Inflammatory macrophage treated with lipopolysaccharide for 4 hours (primary cell): Measurements from ENCODE around the gene LGALS9.
"Not testable (repeated sequence)": the region's sequence is repeated elsewhere in the genome, so short reads cannot be mapped to it uniquely, and the experiment has no call there.

Experiments
- DNase-seq: peaks from one replicate; pipeline ENCODE4 v3.0.0-alpha.2; 2020

Gene LGALS9

DNA sequence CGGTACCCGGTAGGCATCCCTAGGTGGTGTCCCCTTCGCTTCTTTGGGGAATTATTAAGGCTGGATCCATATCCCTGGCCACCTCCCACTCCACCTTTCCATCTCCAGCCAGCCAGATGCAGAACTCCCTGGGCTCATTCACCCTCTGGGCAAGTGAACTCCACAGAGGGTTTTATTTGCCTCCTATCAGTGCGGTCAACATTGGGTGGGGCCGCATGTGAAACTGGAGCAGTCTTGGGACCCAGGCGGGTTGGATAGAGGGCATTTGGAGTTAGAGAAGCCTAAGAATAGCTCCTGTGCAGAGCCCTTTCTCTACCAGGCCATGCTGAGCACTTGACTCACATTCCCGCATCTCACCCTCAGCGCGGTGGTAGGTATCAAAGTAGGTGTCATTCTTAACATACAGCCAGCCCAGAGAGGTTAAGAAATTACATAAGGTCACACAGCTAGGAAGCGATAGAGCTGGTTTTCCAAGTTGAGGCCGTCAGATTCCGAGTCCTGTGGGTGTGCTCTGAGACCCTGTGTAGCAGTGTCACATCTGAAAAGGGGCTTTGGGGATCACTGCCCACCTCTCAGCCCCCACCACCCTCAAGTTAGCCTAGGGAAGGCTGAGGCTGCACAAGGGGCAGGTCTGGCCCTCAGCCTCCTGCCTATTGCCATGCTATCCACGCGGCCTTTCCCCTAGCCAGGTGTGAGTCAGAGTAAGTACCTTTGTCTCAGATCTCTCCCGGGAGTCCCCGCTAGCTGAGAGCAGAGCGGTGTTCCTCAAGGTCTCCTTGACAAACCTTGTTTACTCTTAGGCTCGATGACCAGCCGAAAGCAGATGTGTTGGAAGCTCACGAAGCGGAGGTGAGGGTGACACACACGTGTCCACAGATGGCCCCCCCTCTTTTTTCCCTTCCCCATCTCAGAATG, 26.9 kb upstream of the LGALS9 start:
- no peak for DNase-seq

DNA sequence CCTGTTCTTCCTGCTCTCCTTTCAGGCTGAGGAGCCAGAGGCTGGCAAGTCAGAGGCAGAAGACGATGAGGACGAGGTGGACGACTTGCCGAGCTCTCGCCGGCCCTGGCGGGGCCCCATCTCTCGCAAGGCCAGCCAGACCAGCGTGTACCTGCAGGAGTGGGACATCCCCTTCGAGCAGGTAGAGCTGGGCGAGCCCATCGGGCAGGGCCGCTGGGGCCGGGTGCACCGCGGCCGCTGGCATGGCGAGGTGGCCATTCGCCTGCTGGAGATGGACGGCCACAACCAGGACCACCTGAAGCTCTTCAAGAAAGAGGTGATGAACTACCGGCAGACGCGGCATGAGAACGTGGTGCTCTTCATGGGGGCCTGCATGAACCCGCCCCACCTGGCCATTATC, 25.6 kb upstream of the LGALS9 start:
- DNase-seq = no peak

DNA sequence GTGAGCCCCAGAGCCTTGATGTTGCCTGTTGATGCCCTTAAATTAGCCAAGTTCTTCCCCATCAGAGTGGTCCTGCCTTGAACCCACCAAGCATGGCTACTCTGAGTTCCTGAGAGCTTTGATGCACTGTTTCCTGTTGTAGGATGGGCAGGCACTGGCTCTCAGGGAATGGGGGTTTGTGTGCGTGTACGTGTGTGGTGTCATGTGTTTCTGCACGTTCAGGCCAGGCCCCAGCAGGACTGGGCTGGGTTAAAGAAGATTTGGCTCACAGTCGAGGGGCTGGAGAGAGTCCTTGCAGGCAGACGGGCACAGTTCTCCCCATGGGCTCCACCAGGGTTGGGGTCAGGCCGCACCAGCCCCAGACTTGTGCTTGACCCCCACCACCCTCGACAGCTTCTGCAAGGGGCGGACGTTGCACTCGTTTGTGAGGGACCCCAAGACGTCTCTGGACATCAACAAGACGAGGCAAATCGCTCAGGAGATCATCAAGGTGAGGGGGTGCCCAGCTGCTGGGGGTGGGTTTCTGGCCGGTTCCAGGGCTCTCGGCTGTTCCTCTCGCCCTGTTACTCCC, 23.4 kb upstream of the LGALS9 start:
- DNase-seq = no peak

DNA sequence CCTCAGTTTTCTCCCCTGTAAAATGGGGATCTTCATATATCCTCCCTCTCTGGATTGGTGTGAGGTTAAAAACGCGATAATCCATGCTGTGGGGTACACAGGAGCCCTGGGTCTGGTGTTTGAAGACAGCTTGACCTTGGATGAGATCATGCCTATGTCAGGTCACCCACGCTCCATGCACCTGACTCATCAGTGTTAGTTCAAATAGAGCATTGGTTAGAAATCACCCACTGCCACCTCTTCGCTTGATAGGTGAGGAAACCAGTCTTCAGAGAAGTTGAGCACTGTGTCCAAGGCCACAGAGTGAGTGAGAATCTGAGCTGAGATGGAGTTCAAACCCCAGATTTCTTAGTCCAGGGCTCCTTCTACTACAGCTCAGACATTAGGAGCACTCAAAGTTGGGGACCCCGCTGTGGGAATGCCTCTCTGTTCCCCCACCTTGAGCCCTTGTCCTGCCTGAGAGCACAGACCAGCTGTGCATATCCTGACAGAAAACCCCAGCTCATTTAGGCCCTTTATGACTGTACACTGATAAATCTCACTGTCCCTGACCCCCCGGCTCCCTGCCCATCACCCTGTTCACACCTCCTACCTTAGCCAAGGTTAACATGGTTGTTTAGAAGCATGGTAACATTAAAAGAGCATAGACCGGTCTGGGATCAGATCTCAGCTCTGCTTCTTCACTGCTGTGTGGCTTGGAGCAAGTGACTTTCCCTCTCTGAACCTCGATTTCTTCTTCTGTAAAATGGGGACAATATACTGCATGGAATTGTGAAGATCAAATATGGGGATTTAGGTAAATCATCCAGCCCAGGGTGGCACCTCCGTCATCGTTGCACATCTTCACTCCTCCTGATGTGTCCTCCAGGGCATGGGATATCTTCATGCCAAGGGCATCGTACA, 22.4 kb upstream of the LGALS9 start:
- no peak for DNase-seq

DNA sequence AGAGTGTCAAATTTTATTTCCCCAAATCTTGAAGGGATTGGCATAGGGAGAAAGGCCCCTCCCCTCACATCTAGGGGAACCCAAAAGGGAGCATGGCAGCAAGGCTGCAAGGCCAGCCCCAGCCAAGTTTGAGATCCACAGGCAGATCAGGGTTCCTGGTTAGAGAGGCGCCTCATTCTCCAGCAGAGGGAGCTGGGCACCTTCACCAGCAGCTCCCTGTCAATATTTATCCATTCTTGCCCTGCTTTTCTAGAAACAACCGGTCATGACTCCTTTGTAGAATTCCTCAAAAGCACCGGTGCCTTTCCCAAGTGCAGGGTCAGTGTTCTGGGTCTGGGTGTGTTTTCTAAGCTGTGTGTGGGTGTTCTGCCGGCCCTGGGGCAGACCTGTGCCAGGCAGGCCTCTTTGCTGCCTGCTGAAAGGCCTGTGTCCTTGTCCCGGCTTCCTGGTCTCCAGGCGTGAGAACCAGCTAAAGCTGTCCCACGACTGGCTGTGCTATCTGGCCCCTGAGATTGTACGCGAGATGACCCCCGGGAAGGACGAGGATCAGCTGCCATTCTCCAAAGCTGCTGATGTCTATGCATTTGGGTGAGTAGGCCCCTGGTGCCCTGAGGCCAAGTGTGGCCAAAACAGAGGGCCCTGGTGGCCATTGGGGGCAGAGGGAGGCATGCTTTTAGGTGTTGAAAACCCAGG, 21.2 kb upstream of the LGALS9 start:
- DNase-seq = peak; percentile 54

DNA sequence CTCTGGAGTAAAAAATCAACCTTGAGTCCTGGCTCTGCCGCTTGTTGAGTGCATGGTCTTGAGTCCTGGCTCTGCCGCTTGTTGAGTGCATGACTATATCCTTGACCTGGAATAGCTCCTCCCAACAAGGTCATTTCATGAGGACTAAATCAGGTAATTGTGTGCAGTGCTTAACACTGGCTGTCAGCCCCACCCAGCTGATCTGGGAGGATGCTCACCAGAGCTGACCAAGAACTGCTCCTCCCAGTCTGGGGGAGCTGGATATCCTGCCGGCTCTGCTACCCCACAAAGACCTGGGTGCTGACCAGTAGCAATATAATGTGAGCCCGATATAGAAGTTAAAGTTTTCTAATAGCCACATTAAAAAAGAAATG, 20.7 kb upstream of the LGALS9 start:
- DNase-seq = no peak

DNA sequence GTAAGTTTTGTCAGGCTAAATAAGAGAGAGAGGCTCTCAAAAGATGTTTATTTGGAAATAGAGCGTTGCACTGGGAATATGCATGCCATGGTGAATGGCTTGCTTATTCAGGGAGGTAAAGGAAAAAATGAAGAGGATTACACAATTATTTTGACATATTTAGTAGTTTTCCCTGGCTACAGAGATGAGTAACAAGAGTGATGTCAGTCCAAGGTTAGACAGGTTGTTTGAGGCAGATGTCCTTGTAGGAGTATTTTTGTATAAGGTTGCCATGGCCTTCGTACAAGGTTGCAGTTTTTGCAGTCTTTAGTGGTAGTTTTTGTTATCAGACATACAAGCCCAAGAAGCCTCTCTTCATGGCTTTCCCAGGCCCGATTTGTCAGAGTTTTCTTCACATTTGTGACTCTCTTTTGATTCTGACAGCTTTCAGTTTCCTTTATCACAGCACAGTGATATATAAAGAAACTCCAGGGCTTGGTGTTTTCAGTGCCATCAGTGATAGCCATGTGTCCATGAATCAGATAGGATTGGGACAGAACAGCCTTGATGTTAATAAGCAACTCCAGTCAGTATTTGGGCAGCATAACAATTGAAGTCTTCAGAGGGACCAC, 18.7 kb upstream of the LGALS9 start:
- peak; percentile 53 for DNase-seq

DNA sequence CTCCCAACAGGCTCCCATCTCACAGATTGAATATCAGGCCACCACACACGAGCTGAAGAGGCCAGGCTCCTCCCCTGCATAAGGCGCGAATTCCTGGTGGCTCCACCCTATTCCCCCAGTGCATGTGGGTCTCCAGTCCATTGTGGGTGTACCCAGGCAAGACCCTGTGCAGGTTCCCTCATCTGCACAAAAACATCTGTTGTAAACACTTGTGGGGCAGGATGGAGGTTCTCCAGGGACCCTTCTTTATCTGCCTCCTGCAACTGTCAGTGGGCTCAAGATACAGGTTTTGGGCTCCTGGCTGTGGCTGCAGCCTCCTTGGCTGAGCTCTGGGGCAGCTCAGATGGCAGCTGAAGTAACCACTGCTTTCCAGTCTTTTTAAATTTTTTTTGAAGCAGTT, 17.6 kb upstream of the LGALS9 start:
- no peak for DNase-seq

DNA sequence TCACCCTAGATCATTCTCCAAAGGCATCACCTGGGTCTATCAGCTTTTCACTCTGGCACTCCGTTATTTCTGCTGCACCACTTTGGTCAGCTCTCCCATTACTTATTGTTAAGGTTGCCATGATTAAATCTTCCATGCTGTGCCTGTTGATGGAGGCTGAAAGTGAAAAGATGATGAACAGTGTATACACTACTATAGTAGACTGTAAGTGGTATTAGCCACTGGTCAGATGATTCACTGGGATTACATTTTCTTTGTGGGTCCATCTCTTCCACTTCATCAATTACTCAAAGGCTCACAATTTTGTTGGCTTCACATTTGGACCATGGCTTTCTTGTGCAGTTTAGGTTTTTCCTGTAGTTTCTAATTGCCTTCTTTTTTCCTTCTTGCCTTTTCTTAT, 15.9 kb upstream of the LGALS9 start:
- DNase-seq = no peak

DNA sequence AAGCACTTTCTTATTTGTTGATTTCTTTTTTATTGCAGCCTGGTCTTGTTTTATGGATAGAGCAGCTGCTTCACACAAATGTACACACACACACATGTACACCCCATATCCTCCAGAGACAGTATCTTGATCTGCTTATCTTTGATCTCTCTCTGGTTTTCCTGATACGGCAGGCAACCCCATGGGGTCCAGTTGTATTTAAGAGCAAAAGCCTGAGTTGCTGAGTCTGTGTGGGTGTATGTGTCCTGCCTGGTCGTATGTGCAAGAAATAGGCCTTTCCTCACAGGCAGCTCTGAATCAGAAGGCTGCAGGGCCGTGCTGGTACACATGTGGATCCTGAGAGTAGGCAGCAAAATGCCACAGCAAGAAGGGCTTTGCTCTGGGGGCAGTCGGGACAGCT, 14.6 kb upstream of the LGALS9 start:
- DNase-seq = no peak

DNA sequence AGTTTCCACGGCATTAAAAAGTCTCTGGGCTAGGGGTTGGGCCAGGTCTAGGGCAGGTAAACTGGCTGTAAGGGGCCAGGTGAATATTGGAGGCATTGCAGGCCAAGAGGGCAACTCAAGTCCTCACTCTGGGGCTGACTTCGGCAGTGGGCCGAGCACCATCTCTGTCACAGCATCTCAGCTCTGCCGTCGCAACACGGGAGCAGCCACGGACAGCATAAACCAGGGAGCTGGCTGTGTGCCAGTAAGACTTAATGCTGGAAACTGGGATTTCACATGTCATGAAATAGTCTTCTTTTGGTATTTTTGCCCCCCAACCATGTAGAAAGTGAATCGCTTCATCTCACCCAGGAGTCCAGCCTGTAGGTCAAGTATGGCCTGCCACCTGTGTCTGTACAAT, 12.6 kb upstream of the LGALS9 start:
- DNase-seq = no peak

DNA sequence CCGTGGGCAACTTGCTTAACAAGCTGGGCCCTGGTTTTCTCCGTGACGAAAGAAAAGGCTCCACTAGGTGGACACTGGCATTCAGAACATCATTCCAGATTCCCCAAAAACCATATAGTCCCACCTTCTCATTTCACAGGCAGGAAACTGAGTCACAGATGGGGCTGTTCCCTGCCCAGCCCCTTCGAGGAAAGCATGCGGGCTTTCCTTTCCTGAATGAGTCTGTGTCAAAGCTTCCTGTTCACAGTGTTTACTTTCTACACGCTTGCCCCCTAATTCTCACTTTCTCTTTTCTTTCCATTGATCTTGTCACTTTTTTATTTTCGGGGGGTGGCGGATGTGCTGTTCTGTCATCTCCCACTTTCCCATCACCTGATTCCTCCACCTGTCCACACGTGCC, 10.3 kb upstream of the LGALS9 start:
- no peak for DNase-seq

DNA sequence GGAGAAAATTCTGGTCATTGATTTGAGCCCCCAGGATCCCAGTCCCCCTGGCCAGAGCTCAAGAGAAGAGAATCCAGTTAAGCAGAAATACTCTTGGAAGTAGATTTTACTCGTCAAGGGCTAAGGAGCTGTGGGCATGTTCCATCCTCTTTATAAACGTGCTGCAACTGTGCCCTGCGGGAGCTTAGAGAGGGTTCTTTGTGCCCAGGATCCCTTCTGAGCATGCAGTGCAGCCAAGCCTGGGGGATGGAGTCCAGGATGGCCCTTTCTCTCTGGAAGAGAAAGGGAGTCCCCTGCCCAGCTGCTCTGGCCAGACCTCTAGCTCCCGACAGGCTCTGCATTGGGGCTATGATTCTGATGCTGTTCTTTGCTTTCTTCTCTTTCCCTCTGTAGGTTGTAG, 9.5 kb upstream of the LGALS9 start:
- no peak for DNase-seq

DNA sequence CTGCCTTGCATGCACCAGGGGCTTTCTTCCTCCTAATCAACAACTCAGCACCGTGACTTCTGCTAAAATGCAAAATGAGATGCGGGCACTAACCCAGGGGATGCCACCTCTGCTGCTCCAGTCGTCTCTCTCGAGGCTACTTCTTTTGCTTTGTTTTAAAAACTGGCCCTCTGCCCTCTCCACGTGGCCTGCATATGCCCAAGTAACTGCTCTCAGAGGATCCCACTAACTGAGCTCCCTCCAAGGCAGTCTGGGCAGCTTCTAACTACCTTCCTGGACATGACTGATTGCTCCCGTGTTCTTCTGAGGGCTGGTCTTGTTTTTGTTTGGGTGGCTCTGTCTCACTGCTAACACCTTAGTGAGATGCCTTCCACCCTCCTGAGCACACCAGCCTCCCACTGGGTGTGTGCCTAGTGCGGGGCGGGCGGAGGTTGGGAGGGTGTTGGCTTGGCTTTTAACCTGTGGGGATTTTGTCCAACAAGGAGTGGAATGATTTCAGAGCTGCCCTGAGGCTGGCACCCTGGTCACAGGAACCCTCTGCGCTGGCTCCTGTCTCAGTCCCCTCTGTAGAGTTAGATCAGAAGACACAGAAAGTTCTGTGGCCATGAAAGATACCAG, 8.9 kb upstream of the LGALS9 start:
- no peak for DNase-seq

DNA sequence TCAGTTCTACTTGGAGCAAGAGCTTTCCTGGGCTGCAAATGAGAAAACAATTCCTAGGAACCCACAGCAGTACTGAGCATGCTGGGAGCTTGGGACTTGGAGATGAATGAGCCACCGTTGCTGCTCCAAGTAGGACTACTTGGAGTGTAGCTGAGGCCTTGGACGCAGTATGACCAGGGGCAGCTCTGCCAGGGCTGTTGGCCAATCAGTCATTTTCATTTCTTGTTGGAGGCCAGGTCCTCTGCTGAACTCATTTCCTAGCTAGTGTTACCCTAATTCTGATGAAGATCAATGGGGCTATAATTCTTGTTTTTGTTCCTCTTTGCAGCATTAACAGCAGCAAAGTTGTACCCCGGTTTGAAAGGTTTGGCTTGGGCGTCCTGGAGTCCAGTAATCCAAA, 8.0 kb upstream of the LGALS9 start:
- DNase-seq = no peak

DNA sequence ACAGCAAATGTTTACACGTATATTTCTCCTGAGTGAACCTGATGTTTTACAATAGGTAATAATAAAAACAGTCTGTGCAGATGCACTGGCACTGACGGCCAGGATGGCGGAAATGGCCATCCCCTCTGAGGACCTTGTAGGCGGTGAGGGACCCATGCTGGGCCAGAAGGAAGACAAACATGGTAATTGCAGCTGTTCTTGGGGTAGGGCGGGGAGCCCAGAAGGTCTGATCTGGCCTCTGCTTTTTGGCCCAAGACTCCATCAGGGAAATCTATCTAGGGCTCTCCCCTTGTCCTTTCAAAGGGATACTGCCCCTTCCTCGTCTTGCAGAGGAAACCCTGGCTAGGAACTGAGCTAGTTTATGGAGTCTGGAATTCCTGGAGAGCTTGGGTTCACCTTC, 7.4 kb upstream of the LGALS9 start:
- DNase-seq = no peak

DNA sequence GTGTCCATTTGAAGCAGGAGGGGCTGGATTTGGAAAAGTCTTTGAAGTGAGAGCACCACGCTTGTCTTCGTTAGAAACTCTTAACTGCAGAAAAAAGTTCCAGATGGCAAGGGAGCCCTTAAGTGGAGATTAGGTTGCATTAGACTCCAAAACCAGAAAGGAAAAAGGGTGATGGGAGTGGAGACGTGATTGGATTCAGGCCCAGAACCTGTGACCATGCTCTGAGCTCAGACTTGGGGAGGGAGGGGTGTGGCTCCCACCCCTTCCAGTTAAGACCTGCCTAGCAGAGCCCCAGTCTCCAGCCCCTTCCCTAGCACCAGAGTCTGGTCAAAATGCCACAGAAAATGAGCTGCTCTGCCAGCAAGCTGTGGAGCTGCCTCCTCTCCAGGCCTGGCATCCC, 6.4 kb upstream of the LGALS9 start:
- no peak for DNase-seq

DNA sequence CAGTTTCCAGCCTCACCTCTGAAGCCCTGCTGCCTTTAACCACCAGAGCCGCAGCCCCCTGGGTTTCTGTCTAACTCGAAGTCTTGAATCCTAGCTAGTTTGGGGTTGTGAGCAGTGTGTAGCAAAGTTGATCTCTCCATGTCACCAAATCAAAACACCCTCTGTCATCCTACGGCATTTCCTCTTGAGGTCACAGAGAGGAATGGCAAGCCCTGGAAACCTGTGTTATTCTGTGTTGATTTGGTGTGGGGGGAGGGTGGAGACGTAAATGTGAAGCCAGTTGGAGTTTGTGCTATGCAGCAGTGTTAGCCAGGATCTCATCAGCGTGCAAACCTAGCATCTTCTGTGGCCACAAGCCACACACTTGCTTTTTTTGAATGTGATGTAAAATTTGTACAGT, 5.1 kb upstream of the LGALS9 start:
- DNase-seq = no peak

DNA sequence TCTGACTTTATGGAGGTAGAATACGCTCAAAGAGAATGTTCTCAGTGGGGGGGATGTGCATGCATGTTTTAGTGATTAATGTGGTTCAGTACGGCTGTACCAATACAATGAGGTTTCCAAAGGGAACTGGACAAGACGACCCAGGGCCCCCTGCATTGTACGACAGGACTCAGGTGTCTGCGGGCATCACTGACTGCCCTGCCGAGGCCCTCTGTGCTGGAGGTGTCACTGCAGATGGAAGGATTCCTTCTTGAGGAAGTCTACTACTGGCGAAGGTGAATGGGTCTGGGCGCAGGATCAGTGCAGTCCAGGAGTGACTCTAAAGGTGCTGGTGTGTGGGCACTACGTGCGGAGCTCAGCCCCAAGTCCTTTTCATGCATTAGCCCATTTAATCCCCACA, 3.5 kb upstream of the LGALS9 start:
- no peak for DNase-seq

DNA sequence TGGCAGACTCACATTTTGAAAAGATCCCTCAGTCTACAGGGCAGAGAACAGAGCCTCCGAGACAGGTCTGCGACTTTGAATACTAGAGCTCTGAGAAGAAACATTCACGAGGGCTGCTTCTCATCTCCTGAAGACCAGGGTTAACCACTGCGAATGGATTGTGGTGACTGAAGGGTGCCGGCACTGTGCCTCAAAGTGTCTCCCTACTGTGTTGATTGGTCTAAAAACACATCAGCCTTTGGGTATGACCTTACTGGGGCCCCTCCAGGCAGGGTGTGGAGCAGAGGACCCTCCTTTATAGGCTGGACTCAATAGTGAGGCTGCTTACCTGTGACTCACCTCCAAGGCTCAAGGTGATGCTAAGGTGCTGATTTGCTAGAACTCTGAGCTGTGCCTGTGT, 2.6 kb upstream of the LGALS9 start:
- DNase-seq = no peak

DNA sequence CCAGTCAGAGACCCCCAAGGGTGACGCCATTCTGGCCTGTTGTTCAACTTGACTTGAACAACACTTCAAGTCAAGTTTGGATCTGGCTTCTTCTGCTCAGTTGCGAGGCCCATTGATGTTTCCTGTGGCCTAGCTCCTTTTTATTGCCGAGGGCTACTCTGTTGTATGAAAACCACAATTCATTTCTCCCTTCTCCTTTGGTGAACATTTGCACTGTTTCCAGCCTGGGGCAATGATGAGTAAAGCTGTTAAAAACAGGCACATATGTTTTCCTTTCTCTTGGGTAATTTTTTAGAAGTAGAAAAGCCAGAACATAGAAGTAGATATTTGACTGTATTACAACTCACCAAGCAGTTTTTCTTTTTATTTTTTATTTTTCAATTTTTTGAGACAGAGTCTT, 1.7 kb upstream of the LGALS9 start:
- DNase-seq = not testable (repeated sequence)

DNA sequence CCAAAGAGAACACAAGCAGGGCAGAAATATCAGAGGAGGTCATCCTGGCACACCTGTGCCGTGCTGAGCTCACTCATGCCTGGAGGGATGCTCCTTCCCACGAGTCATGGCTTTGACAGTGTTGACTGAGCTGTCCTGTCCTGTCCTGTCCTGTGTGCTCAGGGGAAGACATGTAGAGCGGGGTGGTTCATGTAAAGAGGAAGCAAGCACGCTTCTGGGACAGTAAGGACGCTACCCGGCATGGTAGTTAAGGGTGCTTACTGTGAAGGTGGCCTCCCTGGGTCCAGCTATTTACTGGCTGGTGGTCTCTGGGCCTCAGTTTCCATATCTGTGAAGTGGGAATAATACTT, 398 bp downstream of the LGALS9 start:
- DNase-seq = peak; percentile 56
